ENCODE results near the gene CRTAP.
A peak's percentile ranks its signal among the peaks of the same experiment; 100 is the strongest.
"Not testable (repeated sequence)": the region's sequence is repeated elsewhere in the genome, so short reads cannot be mapped to it uniquely, and the experiment has no call there.

Gene CRTAP

GRCh38 chr3:33130144-33130543 is 16.3 kb downstream of the CRTAP start:
- H3K27ac ChIP-seq, result no peak overlapping the region
- no peak for TF ChIP-seq ZFX (IDR thresholded peaks at IDR 0.05; ENCODE audit: borderline replicate concordance)
- TF ChIP-seq, protein P1, sequence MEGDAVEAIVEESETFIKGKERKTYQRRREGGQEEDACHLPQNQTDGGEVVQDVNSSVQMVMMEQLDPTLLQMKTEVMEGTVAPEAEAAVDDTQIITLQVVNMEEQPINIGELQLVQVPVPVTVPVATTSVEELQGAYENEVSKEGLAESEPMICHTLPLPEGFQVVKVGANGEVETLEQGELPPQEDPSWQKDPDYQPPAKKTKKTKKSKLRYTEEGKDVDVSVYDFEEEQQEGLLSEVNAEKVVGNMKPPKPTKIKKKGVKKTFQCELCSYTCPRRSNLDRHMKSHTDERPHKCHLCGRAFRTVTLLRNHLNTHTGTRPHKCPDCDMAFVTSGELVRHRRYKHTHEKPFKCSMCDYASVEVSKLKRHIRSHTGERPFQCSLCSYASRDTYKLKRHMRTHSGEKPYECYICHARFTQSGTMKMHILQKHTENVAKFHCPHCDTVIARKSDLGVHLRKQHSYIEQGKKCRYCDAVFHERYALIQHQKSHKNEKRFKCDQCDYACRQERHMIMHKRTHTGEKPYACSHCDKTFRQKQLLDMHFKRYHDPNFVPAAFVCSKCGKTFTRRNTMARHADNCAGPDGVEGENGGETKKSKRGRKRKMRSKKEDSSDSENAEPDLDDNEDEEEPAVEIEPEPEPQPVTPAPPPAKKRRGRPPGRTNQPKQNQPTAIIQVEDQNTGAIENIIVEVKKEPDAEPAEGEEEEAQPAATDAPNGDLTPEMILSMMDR (IDR thresholded peaks at IDR 0.05), result no peak

DNA sequence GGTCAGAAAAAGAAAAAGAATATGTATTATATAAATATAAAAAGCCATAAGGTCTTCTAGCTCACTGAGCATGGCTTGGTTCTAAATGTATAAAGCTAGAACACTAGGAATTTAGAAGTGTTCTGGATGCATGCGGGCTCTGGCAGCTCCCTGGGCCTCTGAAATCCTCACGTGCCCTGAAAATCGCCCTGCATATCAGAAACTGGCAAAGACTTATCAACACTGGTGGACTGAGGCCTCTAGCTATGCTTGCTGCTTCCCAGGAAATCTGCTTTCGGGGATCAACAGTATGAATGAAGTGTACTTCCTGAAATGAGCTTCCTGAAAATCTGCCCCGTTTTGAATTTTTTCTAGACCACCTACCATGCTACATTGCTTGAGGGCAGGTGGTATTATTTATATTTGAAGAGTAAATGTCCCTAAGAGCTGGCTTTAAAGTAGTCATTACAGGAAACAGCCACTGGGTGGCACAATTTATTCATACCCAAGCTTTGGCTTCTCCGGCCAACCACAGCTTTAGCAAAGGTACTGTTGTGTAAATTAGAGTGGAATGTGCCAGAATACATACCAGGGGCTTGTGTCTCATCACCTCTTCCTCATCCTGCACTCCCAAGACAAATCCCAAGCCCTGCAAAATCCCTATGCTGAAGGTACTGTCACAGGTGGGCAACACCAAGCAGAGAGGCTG is 17.7 kb downstream of the CRTAP start:
- no peak overlapping the region for H3K27ac ChIP-seq
- TF ChIP-seq, protein P1 (IDR thresholded peaks at IDR 0.05), result peak; percentile 81
- no peak for TF ChIP-seq ZFX (IDR thresholded peaks at IDR 0.05; ENCODE audit: borderline replicate concordance)

- H3K27ac ChIP-seq, result no peak overlapping the region
Observed at GRCh38 chr3:33132019-33132360, 18.2 kb downstream of the CRTAP start.

DNA sequence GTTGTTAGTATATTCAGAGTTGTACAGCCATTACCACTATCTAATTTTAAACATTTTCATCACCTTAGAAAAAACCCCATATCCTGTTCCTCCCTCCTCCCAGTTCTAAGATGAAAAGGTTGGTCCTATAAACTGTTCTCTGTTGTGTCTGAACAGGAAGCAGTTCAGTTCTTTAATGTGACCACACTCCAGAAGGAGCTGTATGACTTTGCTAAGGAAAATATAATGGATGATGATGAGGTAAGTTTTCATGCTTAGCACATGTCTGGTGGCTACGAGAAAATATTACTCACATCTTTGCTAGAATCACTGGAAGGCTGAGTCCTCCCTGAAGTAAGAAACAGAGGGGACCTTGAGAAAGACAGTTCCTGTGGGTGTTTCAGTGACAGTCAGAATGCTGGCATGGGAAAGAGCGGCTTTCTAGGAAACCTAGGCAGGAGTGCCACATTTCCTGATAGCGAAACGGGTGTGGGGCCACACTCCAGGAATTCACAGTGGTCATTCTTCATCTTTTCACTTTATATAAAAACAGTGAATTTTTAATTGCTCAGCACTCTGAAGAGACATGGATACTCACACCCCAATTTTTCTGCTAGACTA is 20.3 kb downstream of the CRTAP start:
- TF ChIP-seq, protein P1 (IDR thresholded peaks at IDR 0.05), result no peak
- TF ChIP-seq ZFX (IDR thresholded peaks at IDR 0.05; ENCODE audit: borderline replicate concordance), result no peak
- H3K27ac ChIP-seq, result no peak overlapping the region

More at GRCh38 chr3:33132019-33132360, 18.2 kb downstream of the CRTAP start:
- TF ChIP-seq, protein P1 (IDR thresholded peaks at IDR 0.05), result peak; percentile 37; the same call in 1 of the 2 replicates
- no peak for TF ChIP-seq ZFX (IDR thresholded peaks at IDR 0.05; ENCODE audit: borderline replicate concordance)

DNA sequence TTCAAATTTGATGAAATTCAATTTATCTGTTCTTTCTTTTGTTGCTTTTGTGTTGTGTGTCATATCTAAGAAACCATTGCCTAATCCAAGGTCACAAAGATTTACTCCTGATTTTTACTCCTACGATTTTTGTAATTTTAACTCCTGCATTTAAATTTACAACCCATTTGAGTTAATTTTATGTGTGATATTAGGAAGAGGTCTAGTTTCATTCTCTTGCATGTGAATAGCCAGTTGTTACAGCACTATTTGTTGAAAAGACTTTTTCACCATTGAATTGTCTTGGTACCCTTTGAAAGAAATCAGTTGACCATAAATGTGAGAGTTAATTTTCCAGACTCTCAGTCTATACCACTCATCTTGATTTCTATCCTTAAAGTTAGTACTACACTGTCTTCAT is 23.9 kb downstream of the CRTAP start:
- no peak overlapping the region for H3K27ac ChIP-seq
- TF ChIP-seq ZFX (IDR thresholded peaks at IDR 0.05; ENCODE audit: borderline replicate concordance), result no peak
- TF ChIP-seq, protein P1 (IDR thresholded peaks at IDR 0.05), result no peak

DNA sequence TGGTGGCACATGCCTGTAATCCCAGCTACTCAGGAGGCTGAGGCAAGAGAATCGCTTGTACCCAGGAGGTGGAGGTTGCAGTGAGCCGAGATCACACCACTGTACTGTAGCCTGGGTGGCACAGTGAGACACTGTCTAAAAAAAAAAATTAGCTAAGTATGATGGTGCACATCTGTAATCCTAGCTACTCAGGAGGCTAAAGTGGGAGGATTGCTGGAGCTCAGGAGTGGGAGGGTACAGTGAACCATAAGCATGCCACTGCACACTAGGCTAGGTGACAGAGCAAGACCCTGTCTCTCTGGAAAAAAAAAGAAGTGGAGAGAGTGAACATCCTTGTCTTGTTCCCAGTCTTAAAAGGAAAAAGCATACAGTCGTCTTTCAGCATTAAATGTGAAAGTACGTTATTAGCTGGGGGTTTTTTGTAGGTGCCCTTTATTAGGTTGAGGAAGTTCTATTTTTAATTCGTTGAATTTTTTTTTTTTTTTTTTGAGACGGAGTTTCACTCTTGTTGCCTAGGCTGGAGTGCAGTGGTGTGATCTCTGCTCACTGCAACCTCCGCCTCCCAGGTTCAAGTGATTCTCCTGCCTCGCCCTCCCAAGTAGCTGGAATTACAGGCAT is 25.3 kb downstream of the CRTAP start:
- H3K27ac ChIP-seq, result not testable (repeated sequence)

DNA sequence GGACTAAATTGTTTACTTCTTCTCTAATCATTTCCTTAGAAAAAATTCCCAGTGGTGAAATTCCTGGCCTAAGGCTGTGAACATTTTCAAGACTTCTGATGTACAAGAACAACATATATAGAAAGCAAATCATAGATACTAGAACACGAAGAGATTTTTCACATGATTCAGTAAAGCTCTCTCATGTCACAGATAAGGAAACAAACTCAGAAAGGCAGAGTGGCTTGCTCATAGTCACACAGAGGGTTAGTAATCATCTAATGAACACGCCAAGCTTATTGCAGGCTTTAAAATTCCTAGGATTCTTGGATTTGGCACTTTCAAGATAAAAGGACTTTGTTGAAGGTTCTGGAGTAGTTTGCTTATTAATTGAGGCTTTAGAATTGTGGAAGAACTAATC is 26.2 kb downstream of the CRTAP start:
- TF ChIP-seq ZFX (IDR thresholded peaks at IDR 0.05; ENCODE audit: borderline replicate concordance), result no peak
- TF ChIP-seq, protein P1 (IDR thresholded peaks at IDR 0.05), result no peak
- no peak overlapping the region for H3K27ac ChIP-seq

Data from 22Rv1 (cell line).